ENCODE results near the gene CEMIP2.

- TF ChIP-seq POLR2AphosphoS5 (IDR thresholded peaks at IDR 0.05), result no peak
- TF ChIP-seq CTCF (IDR thresholded peaks at IDR 0.05), result no peak
- TF ChIP-seq POLR2A (IDR thresholded peaks at IDR 0.05), result no peak
Measured at GRCh38 chr9:71763832-71764231, 4.5 kb downstream of the CEMIP2 start.
